HT-29 (cell line): ENCODE measurements around the gene HK2. TPM values are rescaled to one million over a fixed set of nuclear protein-coding genes. Genes with fewer than 3 reads are reported as not detected.
"Not testable (repeated sequence)": the region's sequence is repeated elsewhere in the genome, so short reads cannot be mapped to it uniquely, and the experiment has no call there.

ENCODE experiments used
- DNase-seq: peaks from one replicate; pipeline ENCODE4 v3.0.0-alpha.2; 2015; ENCODE audit warnings: low spot score
- total RNA-seq: library from RNA; depleted of rRNA; stranded (reverse); fragments of >200 nt; shearing (Covaris generic); gene quantifications from 2 replicates; pipeline ENCODE4 v1.2.3, GENCODE V29; 2014

Gene HK2
- total RNA-seq, 1 experiment from 2014 or later, result 23.7 TPM

GRCh38 chr2:74876081-74876886 lies 42.4 kb downstream of the HK2 start:
- DNase-seq, result peak; percentile 68

GRCh38 chr2:74877376-74877775 lies 43.4 kb downstream of the HK2 start:
- no peak for DNase-seq

DNA sequence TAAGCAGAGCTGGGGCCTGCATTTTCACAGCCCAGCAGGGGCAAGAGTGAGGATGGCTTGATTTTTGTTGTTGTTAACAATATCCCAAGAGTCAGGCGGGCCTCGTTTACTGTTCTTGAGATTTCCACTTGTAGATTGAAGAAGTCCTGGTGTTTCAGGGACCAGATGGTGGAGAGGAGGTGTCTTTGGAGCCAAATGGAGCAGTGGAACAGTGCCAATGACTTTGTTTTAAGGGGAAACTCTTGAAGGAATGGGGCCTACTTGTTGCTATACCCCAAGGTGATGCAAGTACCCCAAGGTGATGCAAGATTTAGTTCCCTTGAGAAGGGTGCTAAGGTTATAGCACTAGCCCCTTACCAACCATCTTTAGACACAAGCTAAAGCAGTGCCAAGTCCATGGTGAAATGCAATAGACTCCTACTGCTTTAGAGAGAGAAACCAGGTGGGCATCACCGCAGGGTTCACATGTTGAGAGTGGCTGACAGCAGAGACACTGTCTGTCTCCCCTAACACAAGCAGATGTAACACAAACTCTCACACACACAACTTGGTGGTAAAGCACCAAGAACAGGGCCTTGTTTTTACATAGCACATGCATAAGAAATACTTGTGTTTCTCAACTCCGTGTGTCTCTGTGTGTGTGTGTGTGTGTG lies 44.0 kb downstream of the HK2 start:
- DNase-seq, result no peak

DNA sequence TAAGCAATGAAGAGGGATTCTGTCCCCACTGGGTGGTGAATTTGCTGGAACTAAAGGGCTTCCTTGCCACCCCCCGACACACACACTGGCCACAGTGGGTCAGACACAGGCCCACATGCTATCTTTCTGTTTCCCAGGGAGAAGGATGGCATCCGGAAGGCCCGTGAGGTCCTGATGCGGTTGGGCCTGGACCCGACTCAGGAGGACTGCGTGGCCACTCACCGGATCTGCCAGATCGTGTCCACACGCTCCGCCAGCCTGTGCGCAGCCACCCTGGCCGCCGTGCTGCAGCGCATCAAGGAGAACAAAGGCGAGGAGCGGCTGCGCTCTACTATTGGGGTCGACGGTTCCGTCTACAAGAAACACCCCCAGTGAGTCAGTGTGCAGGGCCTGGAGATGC lies 44.6 kb downstream of the HK2 start:
- DNase-seq, result no peak

GRCh38 chr2:74880054-74880728 lies 46.3 kb downstream of the HK2 start:
- DNase-seq, result no peak

- no peak for DNase-seq
Observed at GRCh38 chr2:74881176-74881575, 47.2 kb downstream of the HK2 start.

DNA sequence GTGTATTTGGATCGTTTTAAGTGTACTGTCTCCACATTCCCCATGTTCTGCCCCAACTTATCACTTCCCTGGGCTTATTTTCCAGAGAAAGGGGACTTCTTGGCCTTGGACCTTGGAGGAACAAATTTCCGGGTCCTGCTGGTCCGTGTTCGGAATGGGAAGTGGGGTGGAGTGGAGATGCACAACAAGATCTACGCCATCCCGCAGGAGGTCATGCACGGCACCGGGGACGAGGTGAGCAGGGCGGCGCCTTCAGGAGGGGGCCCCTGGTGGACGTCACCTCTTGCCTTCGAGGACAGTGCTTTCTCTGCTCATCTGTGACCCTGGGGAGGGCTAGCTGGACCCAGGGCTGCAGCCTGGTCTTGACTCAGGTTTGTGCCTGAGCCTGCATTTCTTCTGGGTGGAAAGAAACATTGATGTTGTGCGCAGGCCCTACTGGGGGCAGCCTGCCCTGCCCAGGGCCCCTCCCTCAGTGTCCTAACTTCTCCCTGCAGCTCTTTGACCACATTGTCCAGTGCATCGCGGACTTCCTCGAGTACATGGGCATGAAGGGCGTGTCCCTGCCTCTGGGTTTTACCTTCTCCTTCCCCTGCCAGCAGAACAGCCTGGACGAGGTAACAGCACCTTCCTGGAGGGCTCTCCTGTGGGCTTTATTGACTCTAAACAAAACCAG lies 47.8 kb downstream of the HK2 start:
- no peak for DNase-seq

DNA sequence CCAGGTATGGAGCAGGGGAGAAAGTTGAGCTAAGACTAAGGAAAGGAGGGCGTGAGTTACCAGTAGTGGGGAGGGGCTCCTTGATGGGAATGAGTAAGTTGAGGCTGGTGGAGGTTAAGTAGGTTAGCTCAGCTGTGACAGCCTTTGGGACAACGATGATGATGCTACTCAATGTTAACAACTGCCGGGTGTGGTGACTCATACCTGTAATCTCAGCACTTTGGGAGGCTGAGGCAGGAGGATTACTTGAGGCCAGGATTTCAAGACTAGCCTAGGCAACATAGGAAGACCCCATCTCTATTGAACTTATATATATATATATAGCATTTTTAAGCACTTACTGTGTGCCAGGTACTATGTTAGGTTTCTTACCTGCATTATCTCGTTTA lies 48.4 kb downstream of the HK2 start:
- no peak for DNase-seq

- DNase-seq, result no peak
Observed at GRCh38 chr2:74883011-74883410, 49.1 kb downstream of the HK2 start.

GRCh38 chr2:74884118-74884762 lies 50.3 kb downstream of the HK2 start:
- no peak for DNase-seq

- DNase-seq, result no peak
Observed at GRCh38 chr2:74884866-74885265, 50.9 kb downstream of the HK2 start.

GRCh38 chr2:74886251-74886650 lies 52.3 kb downstream of the HK2 start:
- no peak for DNase-seq

GRCh38 chr2:74886811-74887210 lies 52.9 kb downstream of the HK2 start:
- DNase-seq, result no peak

- DNase-seq, result no peak
Observed at GRCh38 chr2:74887445-74887951, 53.6 kb downstream of the HK2 start.

GRCh38 chr2:74887960-74888700 lies 54.2 kb downstream of the HK2 start:
- no peak for DNase-seq

DNA sequence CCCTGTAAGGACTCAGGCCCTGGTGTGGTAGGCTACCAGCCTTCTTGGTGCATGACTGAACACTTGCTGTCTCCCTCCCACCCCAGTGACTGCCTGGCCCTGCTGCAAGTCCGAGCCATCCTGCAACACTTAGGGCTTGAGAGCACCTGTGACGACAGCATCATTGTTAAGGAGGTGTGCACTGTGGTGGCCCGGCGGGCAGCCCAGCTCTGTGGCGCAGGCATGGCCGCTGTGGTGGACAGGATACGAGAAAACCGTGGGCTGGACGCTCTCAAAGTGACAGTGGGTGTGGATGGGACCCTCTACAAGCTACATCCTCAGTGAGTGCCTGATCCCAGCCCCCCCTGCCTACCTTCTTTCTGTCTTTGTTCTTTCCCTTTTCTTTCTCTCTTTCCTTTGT lies 55.2 kb downstream of the HK2 start:
- DNase-seq, result no peak

DNA sequence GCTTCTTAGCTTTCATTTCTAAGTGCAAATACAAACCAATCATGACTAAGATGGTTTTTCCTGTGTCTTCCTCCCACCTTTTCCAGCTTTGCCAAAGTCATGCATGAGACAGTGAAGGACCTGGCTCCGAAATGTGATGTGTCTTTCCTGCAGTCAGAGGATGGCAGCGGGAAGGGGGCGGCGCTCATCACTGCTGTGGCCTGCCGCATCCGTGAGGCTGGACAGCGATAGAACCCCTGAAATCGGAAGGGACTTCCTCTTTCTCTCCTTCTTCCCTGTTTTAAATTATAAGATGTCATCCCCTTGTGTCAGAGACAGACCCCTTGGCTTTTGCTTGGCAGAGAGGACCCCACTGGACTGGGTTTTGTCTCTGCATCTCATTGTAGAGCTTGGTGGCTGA lies 56.8 kb downstream of the HK2 start:
- DNase-seq, result no peak

- DNase-seq, result no peak
Observed at GRCh38 chr2:74891136-74891764, 57.3 kb downstream of the HK2 start.

DNA sequence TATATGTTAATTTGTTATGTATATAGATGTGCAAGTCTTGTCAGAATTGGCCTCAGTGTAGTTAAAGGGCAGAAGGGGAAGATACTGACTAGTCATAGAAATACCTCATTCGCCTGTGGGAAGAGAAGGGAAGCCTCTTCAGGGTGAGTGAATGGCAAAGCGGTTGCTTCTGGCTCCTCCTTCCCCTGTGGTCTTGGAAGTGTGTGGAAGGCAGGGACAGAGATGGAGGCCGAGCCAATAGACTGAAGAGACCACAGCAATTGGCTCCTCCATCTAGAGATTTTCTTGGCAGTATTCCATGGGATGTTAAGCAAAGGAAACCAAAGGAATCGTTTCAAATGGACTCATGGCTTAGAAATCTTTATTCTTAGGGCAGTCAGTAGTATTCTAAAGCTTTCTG lies 57.9 kb downstream of the HK2 start:
- not testable (repeated sequence) for DNase-seq

DNA sequence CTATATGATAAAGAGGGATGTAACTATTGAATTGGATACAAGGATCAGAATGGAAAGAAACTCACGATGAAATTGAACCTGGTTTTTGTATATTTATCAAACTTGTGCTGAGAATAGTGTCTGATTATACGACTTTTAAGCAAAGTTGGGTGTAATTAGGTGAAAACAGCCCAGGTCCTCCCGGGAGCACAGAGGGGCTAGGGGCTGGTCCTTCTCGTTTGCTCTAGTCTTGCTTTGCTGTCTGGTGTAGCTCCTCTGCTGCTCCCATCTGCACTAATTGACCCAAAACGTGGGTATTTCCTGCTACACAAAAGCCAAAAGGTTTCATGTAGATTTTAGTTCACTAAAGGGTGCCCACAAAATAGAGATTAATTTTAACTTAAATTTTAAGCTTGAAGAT lies 58.7 kb downstream of the HK2 start:
- no peak for DNase-seq
